ENCODE results near the gene STEAP3. TPM values are rescaled to one million over a fixed set of nuclear protein-coding genes. Genes with fewer than 3 reads are reported as not detected.

The STEAP3 gene
- total and polyA plus RNA-seq, 2 donors (not counting 1 experiment from before 2014, with no cell fraction given): 13.7 to 28.4 TPM

DNA sequence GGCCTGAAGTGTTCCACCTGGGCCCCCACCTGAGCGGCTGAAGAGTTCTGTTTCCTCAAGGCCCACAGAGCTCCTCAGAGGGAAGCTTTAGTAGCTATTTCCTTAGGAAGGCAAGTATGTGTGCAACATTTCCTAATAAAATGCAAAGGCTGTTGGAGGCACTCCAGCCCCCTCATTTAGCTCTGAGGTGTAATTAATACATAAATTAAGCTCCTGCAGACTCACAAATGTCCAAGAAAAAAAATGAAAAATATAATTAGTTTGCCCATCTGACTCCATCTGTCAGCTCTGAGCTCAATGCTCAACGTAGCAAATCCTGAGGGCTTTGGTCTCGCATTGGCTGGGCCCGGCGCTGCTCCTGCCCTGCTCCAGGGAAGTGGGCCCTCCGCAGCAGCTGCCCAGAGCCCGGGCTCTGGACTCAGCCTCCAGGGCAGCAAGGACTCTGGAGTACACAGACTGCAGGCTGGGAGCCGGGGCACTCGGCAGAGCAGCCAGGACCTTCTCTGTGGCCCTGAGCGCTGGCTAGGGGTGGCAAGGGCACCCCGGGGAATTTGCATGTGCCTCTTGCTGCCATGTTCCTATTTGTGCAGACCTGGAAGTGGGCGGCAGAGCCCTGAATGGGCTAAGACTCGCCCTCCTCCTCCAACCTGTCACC is 41.7 kb upstream of the STEAP3 start:
- no peaks in the 10 kb centered on the region for H3K79me2 ChIP-seq (ENCODE audit: control insufficient read depth, insufficient read depth, low read length)
- H3K4me1 ChIP-seq (ENCODE audit: control insufficient read depth, extremely low read depth, insufficient read depth, low read length): no peaks in the 10 kb centered on the region
- no peak overlapping the region for H3K4me3 ChIP-seq (replicated peaks in 1 of 4; ENCODE audit: control extremely low read depth in 1 of 4, insufficient read depth in 1 of 4, low read depth in 3 of 4, low read length in 4 of 4)
- no peak overlapping the region for H3K9ac ChIP-seq (ENCODE audit: insufficient read depth, low read length)
- H2AFZ ChIP-seq (ENCODE audit: low read length): no peak overlapping the region
- no peaks in the 10 kb centered on the region for H3K27me3 ChIP-seq (ENCODE audit: control insufficient read depth, insufficient read depth, low read length)
- no peak overlapping the region for H3K4me2 ChIP-seq (ENCODE audit: extremely low read depth, insufficient read depth, low read length)
- H3K27ac ChIP-seq (ENCODE audit: insufficient read depth, low read length): no peak overlapping the region
- no peaks in the 10 kb centered on the region for H3K36me3 ChIP-seq (ENCODE audit: control insufficient read depth, insufficient read depth, low read length)
- no peaks in the 10 kb centered on the region for H4K20me1 ChIP-seq (ENCODE audit: control insufficient read depth, extremely low read depth, insufficient read depth, low read length)
- no peak for TF ChIP-seq EZH2 (IDR thresholded peaks at IDR 0.05; ENCODE audit: low read length, missing control alignments)
- TF ChIP-seq, protein P1, sequence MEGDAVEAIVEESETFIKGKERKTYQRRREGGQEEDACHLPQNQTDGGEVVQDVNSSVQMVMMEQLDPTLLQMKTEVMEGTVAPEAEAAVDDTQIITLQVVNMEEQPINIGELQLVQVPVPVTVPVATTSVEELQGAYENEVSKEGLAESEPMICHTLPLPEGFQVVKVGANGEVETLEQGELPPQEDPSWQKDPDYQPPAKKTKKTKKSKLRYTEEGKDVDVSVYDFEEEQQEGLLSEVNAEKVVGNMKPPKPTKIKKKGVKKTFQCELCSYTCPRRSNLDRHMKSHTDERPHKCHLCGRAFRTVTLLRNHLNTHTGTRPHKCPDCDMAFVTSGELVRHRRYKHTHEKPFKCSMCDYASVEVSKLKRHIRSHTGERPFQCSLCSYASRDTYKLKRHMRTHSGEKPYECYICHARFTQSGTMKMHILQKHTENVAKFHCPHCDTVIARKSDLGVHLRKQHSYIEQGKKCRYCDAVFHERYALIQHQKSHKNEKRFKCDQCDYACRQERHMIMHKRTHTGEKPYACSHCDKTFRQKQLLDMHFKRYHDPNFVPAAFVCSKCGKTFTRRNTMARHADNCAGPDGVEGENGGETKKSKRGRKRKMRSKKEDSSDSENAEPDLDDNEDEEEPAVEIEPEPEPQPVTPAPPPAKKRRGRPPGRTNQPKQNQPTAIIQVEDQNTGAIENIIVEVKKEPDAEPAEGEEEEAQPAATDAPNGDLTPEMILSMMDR (conservative IDR thresholded peaks at IDR 0.05 in 1 of 2, IDR thresholded peaks at IDR 0.05 in 1 of 2; ENCODE audit: low read depth in 1 of 2, low read length in 2 of 2): no peak
- no peak for DNase-seq (ENCODE audit: low read depth in 2 of 2)
- H3K9me3 ChIP-seq (ENCODE audit: control insufficient read depth, insufficient read depth, low read depth, low read length): no peaks in the 10 kb centered on the region

- Histone ChIP-seq H3K9ac (ENCODE audit: insufficient read depth, low read length) (no peak overlapping the region), H3K4me1 (ENCODE audit: control insufficient read depth, extremely low read depth, insufficient read depth, low read length) (no peaks in the 10 kb centered on the region), H3K27me3 (ENCODE audit: control insufficient read depth, insufficient read depth, low read length) (no peaks in the 10 kb centered on the region), H3K27ac (ENCODE audit: insufficient read depth, low read length) (no peak overlapping the region), H3K4me3 (replicated peaks in 1 of 4; ENCODE audit: control extremely low read depth in 1 of 4, insufficient read depth in 1 of 4, low read depth in 3 of 4, low read length in 4 of 4) (no peak overlapping the region), H4K20me1 (ENCODE audit: control insufficient read depth, extremely low read depth, insufficient read depth, low read length) (no peaks in the 10 kb centered on the region), H3K4me2 (ENCODE audit: extremely low read depth, insufficient read depth, low read length) (no peak overlapping the region), H3K36me3 (ENCODE audit: control insufficient read depth, insufficient read depth, low read length) (no peaks in the 10 kb centered on the region), H2AFZ (ENCODE audit: low read length) (no peak overlapping the region), H3K79me2 (ENCODE audit: control insufficient read depth, insufficient read depth, low read length) (no peaks in the 10 kb centered on the region), H3K9me3 (ENCODE audit: control insufficient read depth, insufficient read depth, low read depth, low read length) (no peaks in the 10 kb centered on the region)
- TF ChIP-seq EZH2 (IDR thresholded peaks at IDR 0.05; ENCODE audit: low read length, missing control alignments): no peak
- TF ChIP-seq, protein P1 (conservative IDR thresholded peaks at IDR 0.05 in 1 of 2, IDR thresholded peaks at IDR 0.05 in 1 of 2; ENCODE audit: low read depth in 1 of 2, low read length in 2 of 2): no peak
- DNase-seq (ENCODE audit: low read depth in 2 of 2): no peak
Measured at GRCh38 chr2:119184512-119184911, 39.1 kb upstream of the STEAP3 start.

GRCh38 chr2:119190321-119191111 is 33.1 kb upstream of the STEAP3 start:
- H3K36me3 ChIP-seq (ENCODE audit: control insufficient read depth, insufficient read depth, low read length): no peaks in the 10 kb centered on the region
- no peaks in the 10 kb centered on the region for H3K79me2 ChIP-seq (ENCODE audit: control insufficient read depth, insufficient read depth, low read length)
- no peak for DNase-seq (ENCODE audit: low read depth in 2 of 2)
- H4K20me1 ChIP-seq (ENCODE audit: control insufficient read depth, extremely low read depth, insufficient read depth, low read length): no peaks in the 10 kb centered on the region
- H3K4me1 ChIP-seq (ENCODE audit: control insufficient read depth, extremely low read depth, insufficient read depth, low read length): no peaks in the 10 kb centered on the region
- H3K4me2 ChIP-seq (ENCODE audit: extremely low read depth, insufficient read depth, low read length): no peak overlapping the region
- no peak for TF ChIP-seq EZH2 (IDR thresholded peaks at IDR 0.05; ENCODE audit: low read length, missing control alignments)
- TF ChIP-seq, protein P1 (conservative IDR thresholded peaks at IDR 0.05 in 1 of 2, IDR thresholded peaks at IDR 0.05 in 1 of 2; ENCODE audit: low read depth in 1 of 2, low read length in 2 of 2): no peak
- no peaks in the 10 kb centered on the region for H3K27me3 ChIP-seq (ENCODE audit: control insufficient read depth, insufficient read depth, low read length)
- H3K4me3 ChIP-seq (replicated peaks in 1 of 4; ENCODE audit: control extremely low read depth in 1 of 4, insufficient read depth in 1 of 4, low read depth in 3 of 4, low read length in 4 of 4): no peak overlapping the region
- H3K9me3 ChIP-seq (ENCODE audit: control insufficient read depth, insufficient read depth, low read depth, low read length): no peaks in the 10 kb centered on the region
- H2AFZ ChIP-seq (ENCODE audit: low read length): no peak overlapping the region
- H3K27ac ChIP-seq (ENCODE audit: insufficient read depth, low read length): no peak overlapping the region
- H3K9ac ChIP-seq (ENCODE audit: insufficient read depth, low read length): no peak overlapping the region

Data from fibroblast of lung (primary cell).